RKO (cell line): ENCODE results near the gene CLSTN2.

ENCODE experiments used
- DNase-seq: peaks from one replicate; pipeline ENCODE4 v3.0.0-alpha.2; 2016; ENCODE audit warnings: low spot score

CLSTN2 gene

GRCh38 chr3:140453750-140454149 lies 518.8 kb downstream of the CLSTN2 start:
- DNase-seq, result no peak

DNA sequence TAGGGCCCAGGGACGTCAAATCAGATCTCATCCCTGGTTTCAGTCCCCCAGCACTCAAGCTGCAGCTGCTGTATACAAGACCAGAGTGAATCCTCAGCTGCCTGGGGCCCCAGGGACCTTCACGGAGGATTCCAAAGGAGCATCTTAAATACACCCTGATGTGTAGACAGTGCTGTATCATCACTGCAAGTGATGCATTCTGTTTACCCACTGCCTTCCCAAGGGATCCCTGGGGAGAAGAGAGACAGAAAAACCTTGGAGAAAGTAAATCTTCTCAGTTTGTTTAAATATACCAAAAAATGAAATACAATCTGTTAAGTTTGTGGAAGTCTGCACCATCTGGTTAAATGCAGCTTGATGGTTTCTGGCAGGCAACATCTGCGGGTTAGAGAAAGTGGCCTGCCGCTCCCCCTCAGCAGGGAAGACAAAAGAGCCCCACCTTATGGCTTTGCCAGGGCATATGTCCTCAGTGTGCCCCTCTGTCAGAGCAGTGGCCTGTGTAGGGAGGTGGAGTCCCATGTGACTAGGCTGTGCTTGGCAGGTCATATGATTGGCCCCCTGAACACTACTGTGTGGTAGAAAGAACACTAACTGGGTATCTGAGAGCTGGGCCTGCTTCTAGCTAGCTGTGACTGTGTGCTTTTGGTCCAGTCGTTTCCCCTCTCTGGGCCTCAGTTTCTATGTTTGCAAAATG lies 520.7 kb downstream of the CLSTN2 start:
- DNase-seq, result no peak

DNA sequence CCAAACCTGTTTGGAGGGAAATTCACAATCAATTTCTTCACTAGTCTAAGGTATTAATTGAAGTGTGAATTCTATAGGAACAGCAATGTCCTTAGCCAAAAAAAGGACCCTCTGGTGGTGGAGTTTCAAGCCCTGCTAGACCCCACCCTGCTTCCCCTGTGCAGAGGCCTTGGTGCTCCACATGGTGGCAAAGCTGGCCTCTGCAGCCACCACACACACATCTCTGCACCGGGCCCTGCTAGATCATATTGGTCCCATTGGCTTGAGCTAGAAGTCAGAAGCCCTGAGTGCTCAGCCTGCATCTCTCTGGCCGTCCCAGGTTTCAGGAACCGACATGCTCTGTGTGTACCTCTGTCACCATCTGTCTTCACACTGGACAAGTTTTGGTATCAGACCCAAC lies 522.0 kb downstream of the CLSTN2 start:
- no peak for DNase-seq

GRCh38 chr3:140459462-140459861 lies 524.5 kb downstream of the CLSTN2 start:
- no peak for DNase-seq

DNA sequence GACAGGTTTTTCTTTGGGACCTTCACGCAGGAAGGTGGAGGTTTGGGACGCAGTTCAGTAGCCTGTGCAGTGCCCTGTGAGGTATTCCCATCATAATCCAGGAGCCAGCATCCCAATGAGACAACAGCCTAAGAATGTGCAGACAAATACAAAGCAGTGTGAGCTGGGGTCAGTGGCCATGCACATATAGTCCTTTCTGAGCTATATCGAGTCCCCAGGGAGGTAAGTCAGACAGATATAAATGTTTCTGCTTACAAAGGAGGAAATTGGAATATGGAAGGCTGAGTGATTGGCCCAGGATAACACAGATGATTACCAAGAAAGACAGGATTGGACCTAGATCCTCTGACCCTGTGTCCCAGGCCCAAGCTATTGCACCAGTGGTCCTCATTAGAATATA lies 526.3 kb downstream of the CLSTN2 start:
- DNase-seq, result no peak

GRCh38 chr3:140463355-140463754 lies 528.4 kb downstream of the CLSTN2 start:
- no peak for DNase-seq

- DNase-seq, result no peak
These were observed 531.0 kb downstream of the CLSTN2 start for GRCh38 chr3:140465988-140466387.

- no peak for DNase-seq
These were observed 531.5 kb downstream of the CLSTN2 start for GRCh38 chr3:140466535-140466934.

GRCh38 chr3:140467104-140467577 lies 532.2 kb downstream of the CLSTN2 start:
- DNase-seq, result peak; percentile 63

DNA sequence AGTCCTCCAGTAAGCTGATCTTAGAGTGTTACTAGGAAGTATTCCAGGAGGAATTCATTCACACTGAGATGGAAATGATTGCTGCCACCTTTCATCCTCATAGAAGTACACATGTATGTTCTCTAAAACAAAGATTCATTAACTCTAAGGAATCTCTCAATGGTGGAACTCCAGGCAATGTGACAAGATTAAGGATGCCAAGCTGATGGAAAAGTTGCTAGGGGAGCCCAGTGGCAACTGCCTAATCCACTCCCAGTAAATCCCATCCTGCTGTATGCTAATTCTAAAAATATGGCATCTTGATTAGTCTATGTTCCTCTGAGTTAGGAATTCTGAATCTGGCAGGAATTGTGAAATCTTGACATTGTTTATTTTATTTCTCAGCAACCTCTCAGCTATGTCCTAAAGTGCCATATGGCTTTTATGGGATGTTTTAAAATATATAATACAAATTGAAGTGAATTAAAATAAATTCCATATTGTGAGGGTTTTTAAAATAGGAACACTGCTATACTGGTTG lies 532.9 kb downstream of the CLSTN2 start:
- DNase-seq, result no peak

DNA sequence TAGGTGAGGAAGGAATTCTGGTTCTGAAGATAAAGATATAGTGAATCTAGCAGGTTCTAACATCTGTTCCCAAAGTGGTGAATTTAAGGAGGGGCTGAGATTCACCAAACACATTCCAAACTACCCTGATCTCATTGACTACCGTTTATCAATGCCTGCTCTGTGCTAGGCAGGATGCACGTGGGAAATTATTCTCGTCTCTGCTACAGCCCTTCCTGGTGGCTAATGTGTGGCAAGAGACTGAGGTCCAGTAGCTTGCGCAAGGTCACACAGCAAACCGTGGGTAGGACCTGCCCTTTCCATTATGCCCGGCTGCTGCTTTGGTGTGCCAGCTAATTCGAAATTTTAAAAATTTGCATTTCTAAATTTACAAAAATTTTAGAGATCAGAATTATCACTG lies 533.4 kb downstream of the CLSTN2 start:
- DNase-seq, result no peak

DNA sequence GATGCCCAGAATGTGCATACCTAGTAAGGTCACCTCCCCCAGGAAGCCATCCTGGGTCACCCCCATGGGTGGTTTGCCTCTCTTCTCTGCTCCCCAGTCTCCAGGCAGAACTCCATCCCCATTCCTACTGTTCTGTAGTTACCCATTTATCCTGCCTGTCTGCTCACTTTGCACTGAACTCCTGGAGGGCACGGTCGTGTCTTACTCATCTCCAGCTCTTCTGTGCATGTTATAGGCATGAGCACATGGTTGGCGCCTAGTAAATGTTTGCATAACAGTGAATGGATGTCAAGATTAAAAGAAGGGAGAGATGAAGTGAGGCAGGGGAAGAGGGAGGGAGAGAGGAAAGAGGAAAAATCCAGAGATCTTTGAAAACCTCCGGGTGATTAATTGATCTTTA lies 534.5 kb downstream of the CLSTN2 start:
- no peak for DNase-seq

GRCh38 chr3:140470211-140470610 lies 535.2 kb downstream of the CLSTN2 start:
- no peak for DNase-seq

GRCh38 chr3:140470962-140471361 lies 536.0 kb downstream of the CLSTN2 start:
- DNase-seq, result no peak

DNA sequence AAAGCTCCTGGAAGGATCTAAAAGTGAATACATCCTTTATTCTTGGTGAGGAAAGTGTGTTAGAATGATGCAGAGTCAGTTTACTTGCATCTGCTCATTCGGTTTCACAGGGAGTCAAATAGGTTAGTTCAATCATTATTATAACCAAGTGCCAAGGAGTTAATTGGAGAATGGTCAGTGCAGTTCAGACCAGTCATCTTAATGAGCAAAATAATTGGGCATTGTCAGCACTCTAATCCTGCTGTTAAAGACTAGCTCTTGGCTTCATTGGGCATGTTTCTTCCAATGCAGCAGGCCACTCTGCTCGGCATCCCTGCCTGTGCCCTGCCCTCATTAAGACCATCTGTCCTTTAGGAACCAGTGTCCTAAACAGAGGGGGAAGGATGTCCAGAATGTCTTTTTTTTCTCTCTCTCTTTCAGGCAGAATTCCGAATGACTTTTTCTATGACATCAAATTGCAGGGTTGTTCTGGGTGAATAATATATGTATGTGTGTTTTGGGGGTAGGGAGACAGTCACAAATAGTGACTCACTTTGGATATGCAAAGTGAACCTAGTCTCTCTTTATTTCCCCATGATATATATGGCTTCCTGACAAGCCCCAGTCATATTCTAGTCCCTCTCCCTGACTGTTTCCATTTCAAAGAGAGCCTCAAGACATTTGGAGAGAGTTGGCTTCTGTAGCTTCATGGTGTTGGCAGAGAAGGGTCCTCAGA lies 537.5 kb downstream of the CLSTN2 start:
- DNase-seq, result peak; percentile 5

DNA sequence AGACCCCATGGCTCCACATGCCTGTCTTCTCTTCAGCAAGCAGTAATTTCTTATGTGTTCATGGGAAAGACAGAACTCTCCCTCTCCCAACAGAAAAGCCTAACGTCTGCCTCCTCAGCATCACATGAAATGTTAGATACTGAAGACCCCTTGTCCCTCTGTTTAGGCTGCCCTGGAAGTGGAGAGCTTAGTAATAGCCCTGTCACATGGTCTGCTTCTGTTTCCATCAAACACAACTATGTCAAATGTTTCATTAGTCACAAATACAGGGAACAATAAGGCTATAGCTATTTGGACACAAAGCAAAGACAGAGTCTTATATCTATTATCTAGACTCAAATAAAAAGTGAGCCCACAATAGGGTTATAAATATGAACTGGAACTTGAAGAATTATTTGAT lies 552.6 kb downstream of the CLSTN2 start:
- no peak for DNase-seq

DNA sequence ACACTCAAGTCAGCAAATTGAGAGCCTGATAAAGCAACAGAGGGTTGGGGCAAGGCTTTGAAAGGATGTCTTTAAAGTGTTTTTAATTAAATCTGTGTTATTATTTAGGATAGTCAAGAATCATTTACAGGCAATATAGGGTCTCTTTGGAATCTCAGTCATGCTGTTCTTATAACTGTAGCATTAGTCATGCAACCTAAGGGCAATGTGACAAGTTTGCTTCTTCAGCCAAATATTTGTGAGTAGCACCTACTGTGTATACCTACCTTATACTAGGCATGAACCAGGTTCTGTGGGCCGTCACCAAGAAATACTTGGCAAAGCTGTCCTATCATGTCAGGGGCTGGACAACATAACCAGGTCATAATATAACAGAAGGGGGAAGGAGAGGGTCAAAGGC lies 558.3 kb downstream of the CLSTN2 start:
- DNase-seq, result no peak

GRCh38 chr3:140494970-140495369 lies 560.0 kb downstream of the CLSTN2 start:
- DNase-seq, result no peak

DNA sequence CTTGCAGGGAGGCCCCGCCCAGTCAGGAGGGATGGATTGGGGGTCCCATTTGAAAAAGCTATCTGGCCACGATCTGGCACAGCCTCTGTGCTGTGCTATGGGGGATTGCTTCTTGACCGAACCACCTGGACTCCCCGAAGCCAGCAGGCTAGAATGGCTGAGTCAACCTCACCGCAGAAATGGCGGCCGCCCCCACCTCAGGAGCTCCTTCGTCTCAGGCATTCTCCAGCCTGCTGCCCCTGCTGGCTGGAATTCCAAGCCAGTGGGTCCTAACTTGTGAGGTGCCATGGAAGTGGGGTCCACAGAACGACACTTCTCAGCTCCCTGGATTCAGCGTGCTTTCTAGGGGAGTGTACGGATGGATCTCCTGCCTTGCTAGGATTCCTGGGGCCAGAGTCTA lies 562.3 kb downstream of the CLSTN2 start:
- DNase-seq, result no peak

- DNase-seq, result peak; percentile 12
These were observed 564.3 kb downstream of the CLSTN2 start for GRCh38 chr3:140499114-140499757.

DNA sequence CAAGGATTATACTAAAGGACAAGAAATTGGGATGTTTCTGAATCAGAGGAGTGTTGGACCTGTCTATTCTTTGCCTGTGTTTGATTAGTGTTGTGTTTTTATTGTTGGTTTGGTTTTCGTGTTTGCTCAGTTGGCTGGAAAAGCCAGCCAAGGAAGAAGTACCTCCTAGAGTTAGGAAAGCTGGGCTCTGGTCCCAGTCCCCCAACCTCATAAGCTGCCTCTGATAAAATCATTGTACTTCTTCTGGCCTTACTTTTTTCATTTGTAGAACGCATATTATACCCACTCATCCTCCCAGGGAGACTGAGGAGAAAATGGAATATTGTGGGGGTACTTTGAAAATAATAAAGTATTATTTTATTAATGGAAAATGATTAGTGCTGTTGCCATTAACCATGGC lies 565.5 kb downstream of the CLSTN2 start:
- no peak for DNase-seq

DNA sequence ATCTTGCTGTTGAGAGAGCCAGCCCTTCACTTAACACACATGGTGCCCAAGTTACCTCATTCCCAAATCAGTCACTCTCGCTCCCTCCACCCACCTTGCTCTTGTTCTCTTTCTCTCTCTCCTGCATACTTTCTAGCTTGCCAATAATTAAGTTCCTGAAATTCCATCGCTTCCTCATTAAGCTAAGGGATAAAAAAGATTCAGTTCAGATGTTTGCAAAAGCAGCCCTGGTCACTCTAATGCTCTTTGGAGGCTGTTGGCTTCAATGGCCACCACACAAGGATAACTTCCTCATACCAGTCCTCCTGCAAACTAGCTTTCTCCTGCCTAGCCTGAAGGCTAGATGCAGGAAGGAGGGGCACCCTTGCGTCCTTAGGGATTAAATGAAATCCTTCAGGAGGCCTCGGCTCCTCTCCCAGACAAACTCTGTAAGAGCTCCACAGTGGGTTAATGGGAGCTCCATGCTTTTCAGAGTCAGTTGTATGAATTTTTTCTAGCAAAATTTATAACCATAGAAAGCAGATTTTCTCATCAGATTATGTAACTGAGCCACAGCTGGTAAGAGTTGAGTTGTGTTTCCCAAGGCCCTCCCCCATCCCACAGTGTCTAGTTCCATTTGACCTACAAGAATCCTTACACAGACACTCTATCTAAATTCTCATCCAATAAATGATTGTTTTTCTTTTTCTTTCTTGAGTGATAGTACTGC lies 566.2 kb downstream of the CLSTN2 start:
- DNase-seq, result no peak
